ENCODE measurements around the gene FRY. TPM values are rescaled to one million over a fixed set of nuclear protein-coding genes. Genes with fewer than 3 reads are reported as not detected.

Gene FRY
- polyA plus RNA-seq, 3 donors = 9.6 to 24.3 (median 11.1) TPM

GRCh38 chr13:32254416-32254815 is 222.8 kb downstream of the FRY start:
- WGBS, 3 donors = 22 to 35% (median 32%) methylated on average over 3 of the region's 3 CpGs
- no peak overlapping the region for H3K27ac ChIP-seq (ENCODE audit: low read depth, low read length)

DNA sequence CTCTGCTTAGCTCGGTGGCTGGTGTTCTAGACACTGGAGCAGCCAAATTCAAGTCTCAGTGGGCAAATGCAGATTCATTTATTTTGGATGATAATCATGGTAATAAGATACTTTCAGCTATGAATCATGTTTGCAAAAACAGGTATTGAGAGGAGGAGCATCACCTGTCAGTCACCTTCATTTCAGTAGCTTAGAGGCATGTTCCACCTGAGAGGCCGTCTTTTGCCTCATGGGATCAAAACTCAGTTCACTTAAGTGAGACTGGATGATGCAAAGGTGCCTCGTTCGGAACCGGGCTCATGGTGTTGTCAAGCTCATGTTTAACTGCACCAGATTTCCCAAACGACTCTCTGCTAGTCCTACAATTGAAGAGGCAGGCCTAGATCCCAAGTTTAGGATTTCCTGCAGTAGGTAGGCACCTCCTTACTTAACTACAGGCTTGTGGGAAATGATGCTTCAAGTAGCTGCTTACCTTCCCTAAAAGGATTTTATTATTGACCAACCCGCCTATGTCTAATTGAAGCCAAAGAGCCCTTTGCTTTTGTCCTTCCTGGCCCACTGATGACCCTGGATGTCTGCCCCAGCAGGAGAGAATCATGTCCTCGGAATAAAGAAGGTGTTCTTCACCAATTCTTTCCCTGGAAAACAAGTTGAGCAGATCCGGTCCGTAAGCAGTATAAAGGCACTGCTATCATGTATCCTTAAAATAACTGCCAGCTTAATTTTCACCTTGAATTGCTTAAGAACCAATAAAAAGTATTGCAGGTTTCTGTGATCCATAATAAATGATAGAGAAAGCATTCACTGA is 223.5 kb downstream of the FRY start:
- 67 to 76% (median 72%) methylated on average over 10 of the region's 10 CpGs for WGBS, 3 donors
- H3K27ac ChIP-seq (ENCODE audit: low read depth, low read length) = no peak overlapping the region

DNA sequence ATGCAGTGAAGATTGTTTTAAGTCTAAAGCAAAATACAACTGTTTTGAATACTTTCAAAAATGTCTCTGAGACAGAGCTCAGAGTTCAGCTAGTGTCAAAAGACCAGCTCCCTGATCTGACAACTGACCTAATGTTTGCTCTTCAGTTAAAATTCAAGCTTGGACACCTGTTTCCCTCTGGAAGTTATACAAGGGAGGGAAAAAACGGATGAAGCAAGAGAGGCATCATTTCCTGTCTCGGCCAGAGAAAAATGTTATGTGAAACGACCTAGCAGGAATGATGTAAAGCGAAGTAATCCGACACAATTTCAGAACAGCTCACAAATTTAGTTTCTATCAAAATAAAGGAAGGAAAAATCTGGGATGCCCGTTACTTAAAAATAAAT is 224.1 kb downstream of the FRY start:
- no peak overlapping the region for H3K27ac ChIP-seq (ENCODE audit: low read depth, low read length)
- WGBS, 3 donors = 48 to 63% (median 56%) methylated on average over 6 of the region's 6 CpGs

DNA sequence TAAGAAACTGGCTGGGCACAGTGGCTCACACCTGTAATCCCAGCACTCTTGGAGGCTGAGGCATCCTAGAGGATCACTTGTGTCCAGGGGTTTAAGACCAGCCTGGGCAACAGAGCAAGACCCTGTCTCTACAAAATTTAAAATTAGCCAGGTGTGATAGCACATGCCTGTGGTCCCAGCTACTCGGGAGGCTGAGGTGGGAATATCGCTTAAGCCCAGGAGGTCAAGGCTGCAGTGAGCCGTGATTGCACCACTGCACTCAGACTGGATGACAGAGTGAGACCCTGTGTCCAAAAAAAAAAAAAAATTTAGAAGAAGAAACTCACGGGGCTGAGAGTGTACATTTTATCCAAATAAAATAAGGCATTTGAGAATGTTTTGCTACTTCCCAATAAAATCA is 224.7 kb downstream of the FRY start:
- no peak overlapping the region for H3K27ac ChIP-seq (ENCODE audit: low read depth, low read length)
- WGBS, 3 donors = 51 to 87% (median 79%) methylated on average over 4 of the region's 4 CpGs

DNA sequence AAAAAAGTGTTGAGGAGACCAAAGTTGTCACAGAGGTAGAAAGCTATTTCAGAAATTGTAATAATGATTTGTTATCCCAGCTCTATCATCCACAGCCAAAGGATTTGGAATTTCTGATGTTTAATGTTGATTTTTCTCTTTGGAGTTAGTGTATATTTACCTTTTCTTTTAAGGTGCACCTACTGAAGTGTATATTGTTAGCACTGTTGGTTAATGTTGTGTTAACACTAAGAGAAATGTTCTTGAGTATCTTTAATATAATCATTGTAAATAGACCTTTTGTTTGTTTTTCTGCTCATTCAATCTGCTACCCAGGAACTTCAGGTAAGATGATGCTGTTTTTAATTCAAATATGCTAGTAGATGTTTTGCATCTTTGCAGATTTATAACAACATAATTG is 226.1 kb downstream of the FRY start:
- no peak overlapping the region for H3K27ac ChIP-seq (ENCODE audit: low read depth, low read length)

DNA sequence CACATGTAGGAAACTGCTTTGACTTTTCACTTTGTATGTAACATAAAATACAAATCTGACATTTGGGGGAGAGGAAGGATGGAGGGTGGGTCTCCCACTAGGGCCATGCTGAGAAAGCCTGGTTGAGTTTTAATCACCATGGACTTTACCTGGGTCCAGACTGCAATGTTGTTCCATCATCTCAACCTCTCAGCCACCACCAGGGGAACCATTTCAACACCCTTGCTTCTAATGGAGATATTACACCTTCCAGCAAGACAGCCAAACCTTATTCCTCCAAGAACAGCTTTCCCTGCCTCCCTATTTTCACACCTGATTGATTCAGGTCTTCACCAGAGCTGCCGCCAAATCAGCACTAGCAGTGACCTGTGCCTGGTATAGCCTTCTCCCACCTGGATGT is 227.5 kb downstream of the FRY start:
- WGBS, 3 donors = 89 to 100% (median 96%) methylated on average over 1 of the region's 1 CpG

GRCh38 chr13:32261567-32261966 is 230.0 kb downstream of the FRY start:
- H3K27ac ChIP-seq (ENCODE audit: low read depth, low read length) = no peak overlapping the region
- 41 to 65% (median 49%) methylated on average over 9 of the region's 9 CpGs for WGBS, 3 donors

More for the DNA sequence above, 227.5 kb downstream of the FRY start:
- H3K27ac ChIP-seq (ENCODE audit: low read depth, low read length) = no peak overlapping the region

DNA sequence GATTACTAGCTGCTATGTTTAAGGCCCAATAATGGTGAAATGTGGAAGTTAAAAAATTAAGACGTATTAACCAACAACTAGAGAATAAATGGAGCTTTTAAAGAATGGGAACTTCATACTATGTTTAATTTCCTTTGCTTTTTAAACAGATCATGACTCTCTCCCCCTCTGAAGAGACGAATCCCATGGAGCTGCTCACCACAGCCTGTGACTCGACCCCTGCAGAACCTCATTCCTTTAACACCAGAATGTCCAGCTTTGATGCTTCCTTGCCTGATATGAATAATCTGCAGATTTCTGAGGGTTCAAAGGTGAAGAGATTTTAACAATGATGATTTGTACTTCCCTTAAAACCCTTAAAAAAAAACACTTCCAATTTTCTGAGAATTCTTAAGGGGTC is 230.6 kb downstream of the FRY start:
- WGBS, 3 donors = 52 to 80% (median 57%) methylated on average over 3 of the region's 3 CpGs
- no peak overlapping the region for H3K27ac ChIP-seq (ENCODE audit: low read depth, low read length)

- H3K27ac ChIP-seq (ENCODE audit: low read depth, low read length) = no peak overlapping the region
- 84 to 96% (median 88%) methylated on average over 1 of the region's 1 CpG for WGBS, 3 donors
Observed at GRCh38 chr13:32262619-32263018, 231.0 kb downstream of the FRY start.

- H3K27ac ChIP-seq (ENCODE audit: low read depth, low read length) = no peak overlapping the region
Observed at GRCh38 chr13:32264407-32264806, 232.8 kb downstream of the FRY start.

- WGBS, 3 donors = 64 to 66% (median 65%) methylated on average over 2 of the region's 2 CpGs
- H3K27ac ChIP-seq (ENCODE audit: low read depth, low read length) = no peak overlapping the region
Observed at GRCh38 chr13:32265726-32266125, 234.2 kb downstream of the FRY start.

GRCh38 chr13:32266130-32266529 is 234.6 kb downstream of the FRY start:
- no peak overlapping the region for H3K27ac ChIP-seq (ENCODE audit: low read depth, low read length)
- 93 to 100% (median 100%) methylated on average over 1 of the region's 1 CpG for WGBS, 3 donors

GRCh38 chr13:32267836-32268439 is 236.4 kb downstream of the FRY start:
- no peak overlapping the region for H3K27ac ChIP-seq (ENCODE audit: low read depth, low read length)
- WGBS, 3 donors = 82 to 95% (median 92%) methylated on average over 7 of the region's 7 CpGs

GRCh38 chr13:32272021-32272683 is 240.6 kb downstream of the FRY start:
- 74 to 93% (median 74%) methylated on average over 4 of the region's 4 CpGs for WGBS, 3 donors
- no peak overlapping the region for H3K27ac ChIP-seq (ENCODE audit: low read depth, low read length)

DNA sequence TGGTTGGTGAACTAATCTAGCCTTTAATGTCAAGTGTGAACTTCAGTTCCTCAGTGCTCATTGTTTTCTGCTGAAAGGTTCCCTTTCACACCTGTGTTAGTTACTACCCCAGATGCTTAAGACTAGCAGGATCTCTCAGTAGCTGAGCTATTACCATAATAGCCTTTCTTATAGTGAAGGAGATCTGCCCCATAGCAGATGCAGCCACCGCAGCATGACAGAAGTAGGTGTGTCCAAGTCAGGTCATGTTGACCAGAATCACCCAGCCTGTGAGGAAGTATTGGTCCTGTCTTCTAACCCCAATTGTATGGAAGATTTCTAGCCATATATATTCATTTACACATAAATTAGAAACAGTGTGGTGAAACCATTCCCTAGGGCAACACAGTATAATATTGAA is 246.3 kb downstream of the FRY start:
- H3K27ac ChIP-seq (ENCODE audit: low read depth, low read length) = no peak overlapping the region
- WGBS, 3 donors = 36 to 100% (median 96%) methylated on average over 1 of the region's 1 CpG

- 86 to 90% (median 88%) methylated on average over 3 of the region's 3 CpGs for WGBS, 3 donors
Observed at GRCh38 chr13:32278426-32278825, 246.9 kb downstream of the FRY start.

DNA sequence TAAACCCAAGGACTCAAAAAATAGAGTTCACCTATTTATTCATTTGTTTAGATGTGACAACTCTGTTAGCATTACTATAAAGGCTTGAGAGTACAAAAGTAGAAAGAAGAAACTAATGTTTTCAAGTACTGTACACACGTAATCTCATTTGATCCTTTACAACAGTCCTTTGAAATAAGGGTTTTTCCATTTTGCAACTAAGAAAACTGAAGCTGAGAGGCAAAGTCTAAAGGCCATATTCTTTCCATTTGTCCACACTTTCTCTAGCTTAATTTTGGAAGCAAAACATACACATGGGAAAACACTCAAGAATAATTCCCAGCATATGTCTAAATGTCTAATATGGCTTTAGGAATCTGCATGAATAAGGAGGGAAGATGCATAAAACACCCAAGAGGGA is 249.5 kb downstream of the FRY start:
- 88 to 90% (median 89%) methylated on average over 1 of the region's 1 CpG for WGBS, 3 donors
- H3K27ac ChIP-seq (ENCODE audit: low read depth, low read length) = no peak overlapping the region

More at GRCh38 chr13:32278426-32278825, 246.9 kb downstream of the FRY start:
- no peak overlapping the region for H3K27ac ChIP-seq (ENCODE audit: low read depth, low read length)

- no peak overlapping the region for H3K27ac ChIP-seq (ENCODE audit: low read depth, low read length)
- WGBS, 3 donors = 83 to 87% (median 84%) methylated on average over 2 of the region's 2 CpGs
Observed at GRCh38 chr13:32282096-32282711, 250.6 kb downstream of the FRY start.

DNA sequence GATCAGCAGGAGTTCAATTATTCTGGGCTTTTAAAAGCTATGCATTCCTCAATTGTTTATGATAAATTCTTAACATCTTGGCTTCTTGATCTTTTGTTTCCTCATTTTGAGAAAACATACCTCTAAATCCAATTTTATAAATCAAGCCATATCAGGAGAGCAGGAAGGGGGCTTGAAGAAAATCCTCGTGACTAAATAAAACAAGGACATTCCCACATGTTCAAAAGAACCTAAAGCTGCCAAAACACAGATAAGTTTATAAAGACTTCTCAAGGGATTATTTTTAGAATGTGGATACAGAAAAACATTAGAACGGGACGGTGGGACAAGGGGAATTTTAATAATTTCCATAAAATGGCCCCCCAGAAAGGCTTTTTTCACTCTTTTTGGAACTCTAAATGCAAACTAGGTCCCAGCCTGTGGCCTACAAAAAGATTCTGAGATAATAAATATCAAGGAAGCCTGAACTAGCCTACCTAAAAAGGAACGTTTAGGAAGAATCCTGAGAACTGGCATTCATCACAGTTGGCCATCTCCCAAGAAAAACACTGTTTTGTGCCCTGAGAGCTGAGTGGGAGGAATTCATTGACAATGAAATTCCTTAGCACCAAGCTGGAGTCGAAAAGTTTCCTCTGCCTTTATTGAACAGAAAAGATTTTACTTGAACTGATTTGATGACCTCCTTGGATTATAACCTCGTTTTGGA is 253.5 kb downstream of the FRY start:
- 31 to 50% (median 42%) methylated on average over 6 of the region's 6 CpGs for WGBS, 3 donors
- no peak overlapping the region for H3K27ac ChIP-seq (ENCODE audit: low read depth, low read length)
